GM18861 (cell line): Measurements from ENCODE around the gene THRAP3.
A peak's percentile ranks its signal among the peaks of the same experiment; 100 is the strongest.
"Not testable (repeated sequence)": the region's sequence is repeated elsewhere in the genome, so short reads cannot be mapped to it uniquely, and the experiment has no call there.

ENCODE experiments used
- ATAC-seq: cut with Tn5 transposase; IDR thresholded peaks from one replicate; pipeline ENCODE4 v1.9.1; 2021; ENCODE audit not compliant: unreplicated experiment

Gene THRAP3, protein sequence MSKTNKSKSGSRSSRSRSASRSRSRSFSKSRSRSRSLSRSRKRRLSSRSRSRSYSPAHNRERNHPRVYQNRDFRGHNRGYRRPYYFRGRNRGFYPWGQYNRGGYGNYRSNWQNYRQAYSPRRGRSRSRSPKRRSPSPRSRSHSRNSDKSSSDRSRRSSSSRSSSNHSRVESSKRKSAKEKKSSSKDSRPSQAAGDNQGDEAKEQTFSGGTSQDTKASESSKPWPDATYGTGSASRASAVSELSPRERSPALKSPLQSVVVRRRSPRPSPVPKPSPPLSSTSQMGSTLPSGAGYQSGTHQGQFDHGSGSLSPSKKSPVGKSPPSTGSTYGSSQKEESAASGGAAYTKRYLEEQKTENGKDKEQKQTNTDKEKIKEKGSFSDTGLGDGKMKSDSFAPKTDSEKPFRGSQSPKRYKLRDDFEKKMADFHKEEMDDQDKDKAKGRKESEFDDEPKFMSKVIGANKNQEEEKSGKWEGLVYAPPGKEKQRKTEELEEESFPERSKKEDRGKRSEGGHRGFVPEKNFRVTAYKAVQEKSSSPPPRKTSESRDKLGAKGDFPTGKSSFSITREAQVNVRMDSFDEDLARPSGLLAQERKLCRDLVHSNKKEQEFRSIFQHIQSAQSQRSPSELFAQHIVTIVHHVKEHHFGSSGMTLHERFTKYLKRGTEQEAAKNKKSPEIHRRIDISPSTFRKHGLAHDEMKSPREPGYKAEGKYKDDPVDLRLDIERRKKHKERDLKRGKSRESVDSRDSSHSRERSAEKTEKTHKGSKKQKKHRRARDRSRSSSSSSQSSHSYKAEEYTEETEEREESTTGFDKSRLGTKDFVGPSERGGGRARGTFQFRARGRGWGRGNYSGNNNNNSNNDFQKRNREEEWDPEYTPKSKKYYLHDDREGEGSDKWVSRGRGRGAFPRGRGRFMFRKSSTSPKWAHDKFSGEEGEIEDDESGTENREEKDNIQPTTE

DNA sequence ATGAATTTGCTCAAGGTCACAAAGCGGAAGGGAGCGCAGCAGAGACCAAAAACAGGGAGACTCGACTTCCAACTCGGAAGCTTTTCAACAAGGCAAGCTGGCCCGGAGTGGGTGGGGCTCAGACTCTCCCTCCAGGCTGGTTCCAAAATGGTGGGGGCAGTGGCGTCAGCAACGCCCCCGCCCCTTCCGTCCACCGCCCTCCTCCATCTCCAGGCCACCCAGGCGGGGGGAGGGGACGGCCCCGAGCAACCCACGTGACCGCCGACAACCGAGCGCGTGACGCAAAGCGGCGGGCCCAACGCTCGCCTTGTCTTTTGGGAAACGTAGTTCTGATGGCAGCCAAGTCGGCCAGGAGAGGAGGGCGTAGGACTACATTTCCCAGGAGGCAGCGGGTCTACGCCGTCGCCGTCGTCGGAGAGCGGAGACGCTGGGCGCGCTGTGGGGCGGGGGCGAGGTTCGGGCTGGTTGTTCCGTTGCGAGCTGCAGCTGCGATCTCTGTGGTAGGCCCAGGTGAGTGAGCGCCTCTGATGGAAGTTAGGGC, at the start of gene THRAP3:
THRAP3 (plus strand) TSS at position 448 of the 541 bp plus-strand sequence. CDS start 58,121 bp downstream, outside the sequence.
- ATAC-seq: peak; percentile 88

DNA sequence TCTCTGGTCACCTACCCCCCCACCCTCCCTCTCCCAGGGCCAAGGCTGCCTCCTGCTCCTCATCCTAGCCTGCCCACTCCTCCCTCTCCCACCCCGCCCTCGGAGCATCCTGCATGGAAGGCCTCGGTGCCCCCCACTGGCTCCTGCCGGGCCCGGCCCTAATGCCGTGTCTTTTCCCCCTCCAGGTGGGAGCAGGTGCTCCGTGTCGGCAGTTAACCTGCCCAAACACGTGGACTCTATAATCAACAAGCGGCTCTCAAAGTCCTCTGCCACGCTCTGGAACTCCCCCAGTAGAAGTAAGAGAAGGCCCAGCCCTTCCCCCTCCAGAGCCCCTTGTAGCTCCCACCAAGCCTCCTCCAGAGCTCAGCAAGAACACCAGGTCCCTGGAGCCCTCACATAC, 49.5 kb upstream of the THRAP3 start:
- ATAC-seq: no peak

DNA sequence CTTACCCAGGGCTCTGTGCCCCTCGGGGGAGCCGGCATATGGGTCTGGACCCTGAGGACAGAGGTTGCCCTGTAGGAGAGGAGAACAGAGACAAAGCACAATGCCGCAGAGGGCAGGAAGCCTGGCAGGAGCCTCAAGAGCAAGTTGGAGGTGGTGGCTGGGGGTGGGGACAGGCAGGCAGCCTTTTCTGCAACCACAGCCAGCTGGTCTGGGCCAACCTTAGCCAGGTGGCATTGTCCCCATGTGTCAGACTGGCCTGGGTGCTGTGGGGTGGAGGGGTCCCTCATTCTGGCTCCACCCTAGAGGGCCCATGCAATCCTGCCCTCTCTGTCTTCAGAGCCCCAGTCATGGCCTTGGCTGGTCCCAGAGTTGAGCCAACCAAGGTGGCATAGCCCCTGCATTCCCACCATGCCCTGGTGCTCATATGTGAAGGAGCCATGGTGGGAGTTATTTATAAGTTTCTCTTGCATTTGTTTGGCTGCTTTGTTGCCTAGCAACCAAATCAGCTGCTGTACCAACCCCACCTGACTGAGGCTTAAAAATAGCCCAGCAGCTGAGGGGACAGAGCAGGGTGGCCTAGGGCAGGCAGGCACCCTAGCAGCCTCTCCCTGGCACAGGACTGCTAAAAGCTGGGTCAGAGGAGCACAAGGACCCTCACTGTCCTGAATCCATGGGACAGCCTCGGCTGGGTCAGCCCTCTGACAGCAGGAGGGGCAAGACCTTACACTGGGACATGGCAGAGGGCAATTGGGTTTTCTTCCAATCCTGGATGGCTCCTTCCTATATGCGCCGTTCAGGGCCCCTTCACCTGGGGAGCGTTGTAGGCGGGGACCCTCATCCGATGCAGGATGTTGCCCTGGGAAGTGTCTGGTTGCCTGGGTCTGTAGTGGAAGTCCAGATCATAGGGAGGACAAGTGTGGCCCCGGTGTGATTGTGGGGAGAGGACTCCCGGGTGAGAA, 48.8 kb upstream of the THRAP3 start:
- ATAC-seq: no peak

DNA sequence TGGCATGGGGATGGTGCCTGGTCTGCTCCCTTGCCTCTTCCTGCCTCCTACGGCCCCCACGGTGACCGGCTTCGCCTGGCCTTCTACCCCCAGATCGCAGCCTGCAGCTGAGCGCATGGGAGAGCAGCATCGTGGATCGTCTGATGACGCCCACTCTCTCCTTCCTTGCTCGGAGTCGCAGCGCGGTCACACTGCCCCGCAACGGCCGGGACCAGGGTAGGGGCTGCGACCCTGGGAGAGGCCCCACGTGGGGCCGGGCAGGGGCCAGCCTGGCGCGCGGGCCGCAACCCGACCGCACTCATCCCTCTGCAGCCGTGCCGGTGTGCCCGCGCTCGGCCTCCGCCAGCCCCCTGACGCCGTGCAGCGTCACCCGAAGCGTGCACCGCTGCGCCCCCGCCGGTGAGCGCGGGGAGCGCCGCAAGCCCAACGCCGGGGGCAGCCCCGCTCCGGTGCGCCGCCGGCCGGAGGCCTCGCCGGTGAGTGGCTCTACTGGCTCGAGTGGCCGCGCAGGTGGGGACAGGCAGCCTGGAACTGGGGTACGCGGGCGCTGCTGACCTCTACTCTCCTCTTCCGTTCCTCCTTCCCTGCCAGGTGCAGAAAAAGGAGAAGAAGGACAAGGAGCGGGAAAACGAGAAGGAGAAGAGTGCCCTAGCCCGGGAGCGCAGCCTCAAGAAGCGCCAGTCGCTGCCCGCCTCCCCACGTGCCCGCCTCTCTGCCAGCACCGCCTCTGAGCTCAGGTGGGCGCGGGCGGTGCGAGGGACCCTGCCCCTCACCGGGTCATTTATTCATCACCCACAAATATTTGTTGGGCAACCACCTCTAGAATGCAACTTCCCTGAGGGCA, 47.9 kb upstream of the THRAP3 start:
- no peak for ATAC-seq

DNA sequence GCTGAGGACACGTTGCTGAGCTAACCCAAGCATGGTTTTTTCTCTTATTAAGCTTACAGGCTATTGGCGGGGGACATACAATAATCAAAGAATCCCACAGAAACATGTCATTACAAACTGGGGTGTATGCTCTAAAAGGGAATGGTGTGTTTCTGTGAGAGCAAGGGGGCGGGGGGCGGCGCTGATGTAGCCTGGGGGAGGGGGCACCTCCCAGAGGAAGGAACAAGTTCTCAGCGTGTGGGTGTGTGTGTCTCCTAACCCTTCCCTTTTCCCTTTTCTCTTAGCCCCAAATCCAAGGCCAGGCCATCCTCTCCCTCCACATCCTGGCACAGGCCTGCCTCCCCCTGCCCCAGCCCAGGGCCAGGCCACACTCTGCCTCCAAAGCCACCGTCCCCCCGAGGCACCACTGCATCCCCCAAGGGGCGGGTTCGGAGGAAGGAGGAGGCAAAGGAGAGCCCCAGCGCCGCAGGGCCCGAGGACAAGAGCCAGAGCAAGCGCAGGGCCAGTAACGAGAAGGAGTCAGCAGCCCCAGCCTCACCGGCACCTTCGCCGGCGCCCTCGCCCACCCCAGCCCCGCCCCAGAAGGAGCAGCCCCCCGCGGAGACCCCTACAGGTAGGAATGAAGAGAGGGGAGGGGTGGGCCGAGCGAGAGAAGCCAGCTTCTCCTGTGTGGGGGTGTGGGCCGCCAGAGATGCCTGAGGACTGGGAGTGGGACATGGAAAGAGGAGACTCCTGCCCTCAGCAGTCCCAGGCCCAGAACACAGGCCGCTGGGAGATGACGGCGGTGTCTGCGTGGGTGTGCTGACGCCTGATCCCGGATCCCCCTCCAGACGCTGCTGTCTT, 46.4 kb upstream of the THRAP3 start:
- no peak for ATAC-seq

DNA sequence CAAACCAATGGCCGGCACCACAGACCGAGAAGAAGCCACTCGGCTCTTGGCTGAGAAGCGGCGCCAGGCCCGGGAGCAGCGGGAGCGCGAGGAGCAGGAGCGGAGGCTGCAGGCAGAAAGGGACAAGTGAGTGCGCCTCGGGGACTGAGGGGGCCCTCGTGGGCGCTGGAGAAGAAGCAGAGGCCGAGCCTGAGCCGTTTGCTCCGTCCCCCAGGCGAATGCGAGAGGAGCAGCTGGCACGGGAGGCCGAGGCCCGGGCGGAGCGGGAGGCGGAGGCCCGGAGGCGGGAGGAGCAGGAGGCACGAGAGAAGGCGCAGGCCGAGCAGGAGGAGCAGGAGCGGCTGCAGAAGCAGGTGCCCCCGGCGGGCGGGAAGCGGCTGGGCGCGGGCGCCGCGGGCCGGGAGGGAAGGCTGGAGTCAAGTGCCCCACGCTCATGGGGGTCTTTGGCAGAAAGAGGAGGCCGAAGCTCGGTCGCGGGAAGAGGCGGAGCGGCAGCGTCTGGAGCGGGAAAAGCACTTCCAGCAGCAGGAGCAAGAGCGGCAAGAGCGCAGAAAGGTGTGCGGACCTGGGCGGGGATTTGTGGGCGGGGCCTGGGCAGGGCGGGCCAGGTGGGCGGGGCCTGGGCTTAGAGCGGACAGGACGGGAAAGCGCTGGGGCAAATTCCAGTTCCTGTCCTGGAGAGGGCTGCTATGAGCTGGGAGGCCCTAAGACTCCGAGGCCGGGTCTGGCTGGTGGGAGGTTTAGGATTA, 45.6 kb upstream of the THRAP3 start:
- ATAC-seq: no peak

DNA sequence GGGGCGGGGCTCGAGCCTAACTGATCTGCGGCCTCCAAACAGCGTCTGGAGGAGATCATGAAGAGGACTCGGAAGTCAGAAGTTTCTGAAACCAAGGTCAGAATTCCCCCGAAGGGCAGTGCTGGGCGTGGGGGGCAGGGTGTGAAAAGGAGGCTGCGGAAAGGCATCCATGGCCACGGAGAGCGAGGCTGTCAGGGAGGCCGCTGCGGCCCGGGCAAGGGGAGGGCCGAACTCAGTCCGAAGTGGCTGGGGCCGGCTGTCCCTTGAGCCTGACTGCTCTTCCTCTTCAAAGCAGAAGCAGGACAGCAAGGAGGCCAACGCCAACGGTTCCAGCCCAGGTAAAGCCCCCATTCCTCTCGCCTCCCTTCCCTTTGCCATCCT, 45.0 kb upstream of the THRAP3 start:
- no peak for ATAC-seq

DNA sequence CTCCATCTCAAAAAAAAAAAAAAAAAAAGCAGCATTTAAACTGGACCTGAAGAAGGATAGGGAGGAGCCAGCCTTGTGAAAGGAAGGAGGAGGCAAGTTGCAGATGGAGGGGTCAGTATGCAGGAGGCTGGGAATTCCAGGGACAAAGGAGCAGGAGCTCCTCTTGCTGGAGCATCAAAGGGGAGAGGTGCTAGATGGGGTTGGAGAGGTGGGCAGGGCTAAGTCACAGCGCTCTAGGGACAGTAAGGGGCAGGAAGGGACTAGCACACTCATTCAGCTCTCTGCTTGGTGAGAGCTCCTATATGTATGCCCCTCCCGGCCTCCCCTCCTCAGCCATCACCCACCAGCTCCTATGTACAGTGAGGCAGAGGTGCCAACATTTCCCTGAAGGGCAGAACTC, 41.5 kb upstream of the THRAP3 start:
- no peak for ATAC-seq

DNA sequence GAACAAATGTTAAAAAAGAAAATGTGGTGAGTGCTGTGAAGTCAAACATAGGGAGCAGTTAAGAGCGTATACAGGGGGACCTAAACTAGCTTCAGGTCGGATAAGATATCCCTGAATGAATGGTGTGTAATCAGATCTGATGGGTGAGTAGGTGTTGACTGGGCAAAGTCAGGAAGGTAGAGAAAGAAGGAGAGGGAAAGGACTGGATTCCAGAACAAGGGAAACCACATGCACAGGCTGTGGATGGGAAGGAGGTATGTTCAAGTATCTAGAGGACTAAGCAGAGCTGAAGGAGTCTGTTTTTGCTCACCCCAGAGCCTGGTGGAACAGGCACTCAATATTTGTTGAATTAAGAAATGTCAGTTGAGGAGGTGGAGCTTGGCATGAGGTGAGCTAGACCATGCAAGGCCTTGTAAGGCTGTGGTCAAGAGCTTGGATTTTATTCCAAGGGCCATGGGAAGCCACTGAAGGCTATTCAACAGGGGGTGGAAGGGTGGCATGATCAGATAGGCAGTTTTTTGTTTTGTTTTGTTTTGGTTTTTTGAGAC, 40.9 kb upstream of the THRAP3 start:
- no peak for ATAC-seq

DNA sequence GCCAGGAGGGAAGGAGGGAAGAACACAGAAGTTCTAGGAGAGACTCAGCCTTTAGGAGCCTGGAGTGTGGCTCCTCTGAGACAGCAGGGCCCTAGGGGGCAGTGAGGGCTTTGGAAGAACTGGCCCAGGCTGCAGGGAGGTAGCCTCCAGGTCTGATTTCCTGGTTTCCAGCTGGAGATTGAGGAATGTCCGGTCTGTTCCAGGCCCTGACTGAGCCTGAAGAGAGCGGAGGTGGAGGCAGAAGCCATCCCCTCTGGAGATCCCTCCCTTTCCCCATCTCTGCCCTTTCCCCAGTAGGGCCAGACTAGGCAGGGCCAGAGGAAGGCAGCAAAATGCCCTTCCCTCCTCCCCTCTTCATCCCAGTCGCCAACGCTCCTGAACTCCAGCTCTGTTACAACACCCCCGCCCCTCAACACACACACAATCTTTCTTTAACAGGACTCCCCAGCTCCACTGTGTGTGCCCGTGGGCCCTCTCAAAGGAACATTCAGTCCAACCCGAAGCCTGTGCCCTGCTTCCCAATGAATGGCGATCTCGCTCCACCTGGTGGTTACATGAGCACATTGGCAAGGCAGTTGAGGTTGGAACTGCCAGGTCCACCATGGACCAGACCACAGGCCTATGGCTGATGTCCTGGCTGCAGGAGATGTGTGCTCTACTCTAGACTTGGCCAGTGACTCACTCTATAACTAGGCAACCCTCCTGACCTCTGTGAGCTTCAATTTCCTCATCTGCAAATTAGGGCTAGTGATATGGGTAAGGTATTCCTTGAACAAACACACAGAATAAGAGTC, 36.2 kb upstream of the THRAP3 start:
- ATAC-seq: no peak

DNA sequence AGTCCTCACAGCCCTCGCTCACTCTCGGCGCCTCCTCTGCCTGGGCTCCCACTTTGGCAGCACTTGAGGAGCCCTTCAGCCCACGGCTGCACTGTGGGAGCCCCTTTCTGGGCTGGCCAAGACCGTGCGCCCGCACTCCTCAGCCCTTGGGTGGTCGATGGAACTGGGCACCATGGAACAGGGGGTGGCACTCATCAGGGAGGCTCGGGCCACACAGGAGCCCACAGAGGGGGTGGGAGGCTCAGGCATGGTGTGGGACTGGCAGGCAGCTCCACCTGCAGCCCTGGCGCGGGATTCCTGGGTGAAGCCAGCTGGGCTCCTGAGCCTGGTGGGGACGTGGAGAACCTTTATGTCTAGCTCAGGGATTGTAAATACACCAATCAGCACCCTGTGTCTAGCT, 27.4 kb upstream of the THRAP3 start:
- ATAC-seq: not testable (repeated sequence)

DNA sequence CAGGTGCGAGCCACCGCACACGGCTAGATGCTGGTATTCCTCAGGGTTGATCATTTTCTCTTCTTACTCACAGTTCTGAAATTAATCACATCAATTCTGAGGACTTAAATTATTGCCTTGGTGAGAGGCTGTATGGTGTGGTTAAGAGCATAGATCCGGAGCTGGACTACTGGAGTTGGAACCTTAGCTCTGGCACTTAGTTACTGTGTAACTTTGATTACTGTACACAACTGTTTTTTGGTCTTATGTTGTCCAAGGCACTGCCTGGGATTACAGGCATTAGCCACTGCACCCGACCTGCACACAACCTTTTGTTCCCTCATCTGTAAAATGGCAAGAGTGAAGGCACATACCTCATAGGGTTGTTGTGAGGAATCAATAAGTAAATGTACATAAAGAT, 25.6 kb upstream of the THRAP3 start:
- ATAC-seq: no peak

DNA sequence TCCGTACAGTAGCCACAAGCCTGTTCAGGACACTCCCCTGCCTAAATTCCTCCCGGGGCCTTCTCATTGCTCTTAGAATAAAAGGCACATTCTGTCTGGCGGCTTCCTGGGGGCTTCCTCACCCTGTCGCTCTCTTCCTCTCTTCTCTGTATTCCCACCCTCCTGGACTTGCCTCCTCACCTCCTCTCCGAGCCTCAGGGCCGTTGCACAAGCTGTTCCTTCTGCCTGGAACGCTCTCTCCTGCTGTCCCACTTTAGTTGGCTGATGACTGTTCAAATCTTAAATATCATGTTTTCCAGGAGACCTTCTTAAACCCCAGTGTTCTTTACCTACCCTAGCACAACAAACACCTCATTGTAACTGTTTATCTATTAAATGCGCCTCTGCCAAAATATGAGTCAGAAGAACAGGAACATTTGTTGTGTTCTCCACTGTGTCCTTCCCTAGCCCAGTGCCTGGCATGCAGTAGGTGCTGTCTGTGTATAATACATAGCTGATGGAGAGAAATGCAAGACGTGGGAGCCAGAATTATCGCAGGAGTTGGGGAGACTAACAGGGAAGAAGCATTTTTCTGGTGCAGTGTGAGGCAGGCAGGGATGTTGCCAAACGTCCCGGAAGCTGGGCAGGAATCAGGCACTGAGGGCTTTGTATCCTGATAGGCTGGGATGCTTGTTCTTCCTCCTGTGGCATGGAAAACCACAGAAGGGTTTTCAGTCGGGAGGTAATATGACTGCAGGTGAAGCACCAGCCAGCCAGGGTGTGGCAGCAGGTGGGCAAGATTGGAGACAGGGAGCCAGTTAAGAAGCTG, 24.1 kb upstream of the THRAP3 start:
- no peak for ATAC-seq

DNA sequence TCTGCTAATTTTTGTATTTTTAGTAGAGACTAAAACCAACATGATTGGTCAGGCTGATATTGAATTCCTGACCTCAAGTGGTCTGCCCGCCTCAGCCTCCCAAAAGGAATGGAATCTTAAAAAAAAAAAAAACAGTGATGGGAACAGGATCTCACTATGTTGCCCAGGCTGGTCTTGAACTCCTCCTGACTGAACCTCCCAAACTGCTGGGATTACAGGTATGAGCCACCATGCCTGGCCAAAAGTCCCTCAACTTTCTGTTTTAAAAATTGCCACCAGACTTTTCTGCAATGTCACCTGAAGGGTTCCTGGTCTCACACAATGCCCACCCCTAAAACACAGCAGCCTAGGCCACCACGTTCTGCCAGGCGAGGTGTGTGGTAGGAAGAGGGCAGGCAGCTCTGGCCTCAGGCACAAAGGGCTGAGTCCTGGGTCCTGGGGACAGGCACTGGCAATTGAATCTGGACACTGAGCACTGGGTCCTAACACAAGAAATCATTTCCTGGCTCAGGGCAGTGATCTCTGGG, 21.2 kb upstream of the THRAP3 start:
- ATAC-seq: no peak

DNA sequence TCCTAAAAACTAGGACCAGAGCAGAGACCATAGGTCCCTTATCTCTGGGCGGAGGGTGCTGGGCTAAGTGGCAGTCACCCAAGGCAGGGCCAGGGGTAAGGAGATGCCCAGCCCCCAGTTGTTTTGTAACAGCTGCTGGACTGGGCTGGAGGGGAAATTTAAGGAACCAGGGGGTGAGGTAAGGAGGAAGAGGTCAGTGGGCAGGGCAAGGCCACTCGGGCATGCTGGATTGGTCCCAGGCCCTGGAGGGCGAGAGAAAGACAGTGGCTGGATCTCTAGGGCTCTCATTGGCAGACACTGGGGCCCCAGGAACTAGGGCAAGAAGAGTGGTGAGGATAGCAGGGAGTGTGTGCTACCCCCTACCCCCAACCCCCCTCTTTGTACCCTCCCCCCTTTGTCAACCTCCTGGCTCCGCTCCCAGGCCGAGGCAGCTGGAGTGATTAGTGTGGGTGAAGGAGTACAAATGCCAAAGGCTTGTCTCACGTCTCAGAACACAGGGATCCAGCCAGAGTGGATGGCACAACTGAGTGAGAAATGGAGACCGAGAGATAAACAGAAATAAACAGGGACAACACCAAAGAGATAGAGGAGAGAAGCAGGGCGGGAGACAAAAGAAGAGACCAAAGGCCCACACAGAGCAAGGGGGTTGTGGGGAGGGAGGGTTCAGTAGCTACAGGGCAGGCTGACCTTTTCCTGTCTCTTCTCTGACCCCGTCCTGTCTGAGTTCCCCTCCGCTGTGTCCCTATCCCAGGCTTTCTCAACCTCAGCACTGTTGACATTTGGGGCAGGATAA, 20.5 kb upstream of the THRAP3 start:
- ATAC-seq: no peak
